GM19351 (cell line): ENCODE measurements around the gene TMEM150C.
"Not testable (repeated sequence)": the region's sequence is repeated elsewhere in the genome, so short reads cannot be mapped to it uniquely, and the experiment has no call there.

Source experiments
- ATAC-seq: cut with Tn5 transposase; IDR thresholded peaks from one replicate; pipeline ENCODE4 v1.9.1; 2021; ENCODE audit warnings: mild to moderate bottlenecking, moderate library complexity; ENCODE audit not compliant: unreplicated experiment

The TMEM150C gene

DNA sequence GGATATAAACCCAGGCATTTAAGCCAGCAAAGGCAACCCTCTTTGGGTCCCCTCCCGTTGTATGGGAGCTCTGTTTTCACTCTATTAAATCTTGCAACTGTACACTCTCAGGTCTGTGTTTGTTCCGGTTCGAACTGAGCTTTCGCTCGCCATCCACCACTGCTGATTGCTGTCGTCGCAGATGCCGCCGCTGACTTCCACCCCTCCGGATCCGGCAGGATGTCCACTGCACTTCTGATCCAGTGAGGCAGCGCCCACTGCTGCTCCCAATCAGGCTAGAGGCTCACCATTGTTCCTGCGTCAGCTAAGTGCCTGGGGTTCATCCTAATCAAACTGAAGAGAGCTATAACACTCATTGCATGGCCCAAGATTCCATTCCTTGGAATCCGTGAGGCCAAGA is 82.2 kb downstream of the TMEM150C start:
- ATAC-seq: no peak

DNA sequence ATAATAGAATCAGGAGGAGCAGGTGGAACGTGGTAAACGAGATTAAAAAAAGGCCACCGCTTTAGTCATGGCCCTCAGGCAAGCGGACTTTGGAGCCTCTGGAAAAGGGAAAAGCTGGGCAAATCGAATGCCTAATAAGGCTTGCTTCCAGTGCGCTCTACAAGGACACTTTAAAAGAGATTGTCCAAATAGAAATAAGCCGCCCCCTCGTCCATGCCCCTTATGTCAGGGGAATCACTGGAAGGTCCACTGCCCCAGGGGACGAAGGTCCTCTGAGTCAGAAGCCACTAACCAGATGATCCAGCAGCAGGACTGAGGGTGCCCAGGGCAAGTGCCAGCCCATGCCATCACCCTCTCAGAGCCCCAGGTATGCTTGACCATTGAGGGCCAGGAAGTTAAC is 84.3 kb downstream of the TMEM150C start:
- ATAC-seq: not testable (repeated sequence)

DNA sequence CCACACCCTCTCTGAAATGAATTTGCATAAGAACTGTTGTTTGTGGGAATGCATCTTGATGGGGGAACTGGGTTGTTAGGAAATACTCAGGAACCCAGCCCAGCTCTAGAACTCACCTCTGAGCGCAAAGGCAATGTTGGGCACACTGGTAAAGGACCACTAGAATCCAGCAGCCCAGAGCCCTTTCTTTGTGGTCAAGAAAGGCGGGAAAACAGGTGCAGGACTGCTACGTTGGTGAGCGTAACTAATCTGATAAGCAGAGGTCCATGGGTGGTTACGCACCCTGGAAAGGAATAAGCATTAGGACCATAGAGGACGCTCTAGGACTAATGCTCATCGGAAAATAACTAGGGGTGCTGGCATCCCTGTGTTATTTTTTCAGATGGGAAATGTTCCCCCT is 85.9 kb downstream of the TMEM150C start:
- not testable (repeated sequence) for ATAC-seq

DNA sequence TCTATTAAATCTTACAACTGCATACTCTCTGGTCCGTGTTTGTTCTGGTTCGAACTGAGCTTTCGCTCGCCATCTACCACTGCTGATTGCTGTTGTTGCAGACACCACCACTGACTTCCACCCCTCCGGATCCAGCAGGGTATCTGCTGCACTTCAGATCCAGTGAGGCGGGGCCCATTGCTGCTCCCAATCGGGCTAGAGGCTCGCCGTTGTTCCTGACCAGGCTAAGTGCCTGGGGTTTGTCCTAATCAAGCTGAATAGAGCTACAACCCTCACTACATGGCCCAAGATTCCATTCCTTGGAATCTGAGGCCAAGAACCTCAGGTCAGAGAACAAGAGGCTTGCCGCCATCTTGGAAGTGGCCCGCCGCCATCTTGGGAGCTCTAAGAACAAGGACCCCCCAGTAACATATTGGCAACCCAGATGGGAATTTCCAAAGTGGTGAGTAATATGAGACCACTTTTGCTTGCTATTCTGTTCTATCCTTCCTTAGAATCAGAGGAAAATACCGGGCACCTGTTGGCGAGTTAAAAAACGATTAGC is 88.1 kb downstream of the TMEM150C start:
- ATAC-seq: no peak

DNA sequence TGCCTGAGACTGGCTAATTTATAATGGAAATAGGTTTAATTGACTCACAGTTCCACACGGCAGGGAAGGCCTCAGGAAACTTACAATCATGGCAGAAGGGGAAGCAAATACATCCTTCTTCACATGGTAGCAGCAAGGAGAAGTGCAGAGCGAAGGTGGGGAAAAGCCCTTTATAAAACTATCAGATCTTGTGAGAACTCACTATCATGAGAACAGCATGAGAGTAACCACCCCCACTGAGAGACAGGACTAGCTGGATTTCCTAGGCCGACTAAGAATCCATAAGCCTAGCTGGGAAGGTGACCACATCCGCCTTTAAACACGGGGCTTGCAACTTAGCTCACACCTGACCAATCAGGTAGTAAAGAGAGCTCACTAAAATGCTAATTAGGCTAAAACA is 88.7 kb downstream of the TMEM150C start:
- ATAC-seq: not testable (repeated sequence)

DNA sequence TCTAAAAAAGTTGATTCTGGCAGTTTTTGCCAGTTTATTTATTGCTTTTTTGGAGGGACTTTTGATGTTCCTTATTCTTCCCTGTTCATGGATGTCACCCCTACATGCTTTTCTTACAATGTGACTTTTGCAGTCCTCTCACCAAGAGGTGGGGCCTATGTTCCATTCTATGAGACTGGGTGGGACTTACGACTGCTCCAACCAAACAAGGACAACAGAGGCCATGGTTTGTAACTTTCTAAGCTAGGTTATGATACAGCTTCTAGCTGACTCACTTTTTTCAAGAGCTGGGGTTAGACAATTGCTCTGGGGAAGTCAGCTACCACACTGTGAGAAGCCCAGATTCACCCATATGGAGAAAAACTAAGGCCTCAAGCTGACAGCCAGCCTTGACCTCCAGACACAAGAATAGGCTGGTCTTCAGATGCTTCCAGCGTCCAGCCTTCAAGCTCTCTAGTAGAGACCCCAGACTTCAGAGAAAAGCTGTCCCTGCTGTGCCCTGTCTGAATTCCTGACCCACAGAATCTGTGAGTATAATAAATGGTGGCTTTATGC is 91.9 kb downstream of the TMEM150C start:
- no peak for ATAC-seq

DNA sequence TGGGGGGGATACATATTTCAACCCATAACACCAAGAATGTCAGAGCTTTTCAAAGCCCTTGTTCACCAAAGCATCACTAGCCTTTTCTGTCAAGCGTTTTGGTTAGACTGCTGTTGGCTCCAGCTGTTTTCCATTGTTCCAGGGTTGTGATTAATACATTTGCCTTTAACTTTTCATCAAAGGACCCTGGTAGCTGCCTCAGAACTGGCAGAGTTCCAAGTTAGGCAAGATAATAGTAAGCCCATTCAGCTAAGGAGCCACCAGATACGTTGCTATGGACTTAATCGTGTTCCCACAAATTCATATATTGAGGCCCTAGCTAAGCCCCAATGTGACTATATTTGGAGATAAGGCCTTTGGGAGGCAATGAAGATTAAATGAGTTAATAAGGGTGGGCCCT is 94.3 kb downstream of the TMEM150C start:
- ATAC-seq: no peak

DNA sequence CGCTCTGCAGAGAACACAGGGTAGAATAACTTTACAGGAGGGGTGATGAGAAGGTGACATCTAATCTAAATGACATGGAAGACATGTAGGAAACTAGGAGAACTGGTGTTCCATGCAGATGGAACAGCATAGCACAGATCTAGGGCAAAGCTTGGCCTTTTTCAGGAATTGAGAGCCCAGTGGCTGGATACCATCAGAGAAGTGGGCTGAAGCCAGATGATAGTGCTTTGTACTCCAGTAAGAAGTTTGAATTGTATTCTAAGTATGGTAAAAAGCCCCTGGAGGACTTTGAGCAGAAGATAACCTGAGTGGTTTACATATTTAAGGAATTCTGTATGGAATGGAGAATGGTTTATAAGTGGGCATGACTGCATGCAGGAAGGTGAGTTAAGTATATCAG is 98.6 kb downstream of the TMEM150C start:
- no peak for ATAC-seq

DNA sequence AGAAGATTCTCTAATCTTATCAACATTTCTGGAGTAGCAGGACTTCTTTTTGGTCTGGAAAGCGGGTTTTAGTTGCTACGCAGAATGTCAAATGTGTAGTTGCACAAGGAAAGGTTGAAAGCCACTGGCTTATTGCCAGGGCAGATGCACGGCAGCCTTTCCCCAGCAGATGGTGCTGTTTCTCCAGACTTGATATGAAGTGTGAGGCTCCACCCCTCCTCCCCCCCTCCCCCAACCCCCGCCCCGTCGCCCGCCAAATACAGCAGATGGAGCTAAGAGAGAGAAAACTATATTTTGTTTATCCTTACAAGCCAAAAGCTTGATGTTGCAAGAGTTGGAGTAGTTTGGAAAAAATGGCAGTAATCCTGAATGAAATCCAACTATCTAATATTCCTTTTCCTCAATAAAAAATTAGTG is 99.4 kb downstream of the TMEM150C start:
- peak; percentile 87 for ATAC-seq

DNA sequence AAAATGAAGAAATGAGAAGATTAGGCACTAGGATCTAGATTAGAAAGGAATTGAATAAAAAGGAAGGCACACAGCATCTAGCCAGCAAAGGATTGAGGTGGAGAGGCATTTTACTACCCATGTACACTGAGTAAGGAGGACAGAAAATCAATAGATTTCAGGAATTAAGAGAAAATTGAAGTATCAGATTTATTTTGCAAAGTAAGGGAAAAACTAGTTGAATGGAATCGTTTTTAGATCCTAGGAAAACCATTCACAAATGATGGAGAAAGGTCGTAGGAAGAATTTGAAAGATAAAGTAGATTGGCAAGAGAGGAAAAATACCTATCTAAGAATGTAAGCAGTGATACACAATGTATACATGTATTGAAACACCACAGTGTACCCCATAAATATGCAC is 100.1 kb downstream of the TMEM150C start:
- ATAC-seq: no peak

DNA sequence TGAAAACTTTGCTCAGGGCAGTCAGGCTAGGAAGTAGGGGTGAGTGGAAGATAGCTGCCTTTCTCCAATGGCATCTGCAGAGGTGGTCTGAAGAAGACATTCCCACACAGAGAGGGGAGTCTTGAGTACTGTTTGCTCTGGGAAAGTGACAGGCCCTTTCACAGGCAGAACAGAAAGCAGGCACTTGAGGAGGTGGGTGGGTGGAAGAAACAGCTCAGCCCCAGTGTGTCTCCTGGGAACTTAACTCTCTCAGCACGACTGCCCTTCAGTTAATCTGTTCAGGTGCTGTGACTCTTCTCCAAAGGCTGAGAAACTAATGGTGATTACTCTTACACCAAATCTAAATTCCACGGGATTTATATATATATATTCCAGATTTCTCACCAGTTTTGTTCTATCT is 103.1 kb downstream of the TMEM150C start:
- ATAC-seq: no peak

DNA sequence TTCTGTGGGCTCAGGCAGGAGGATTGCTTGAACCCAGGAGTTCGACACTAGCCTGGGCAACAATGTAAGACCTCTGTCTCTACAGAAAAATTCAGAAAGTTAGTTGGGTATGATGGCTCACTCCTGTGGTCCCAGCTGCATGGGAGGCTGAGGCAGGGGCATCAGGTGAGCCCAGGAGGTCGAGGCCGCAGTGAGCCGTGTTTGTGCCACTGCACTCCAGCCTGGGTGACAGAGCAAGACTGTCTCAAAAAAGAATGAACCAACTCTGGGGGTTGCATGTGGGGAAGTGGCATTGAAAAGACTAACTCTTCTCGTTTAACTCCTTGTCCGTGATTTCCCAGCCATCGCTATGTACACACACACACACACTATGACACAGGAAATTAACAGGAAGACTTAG is 104.5 kb downstream of the TMEM150C start:
- no peak for ATAC-seq

DNA sequence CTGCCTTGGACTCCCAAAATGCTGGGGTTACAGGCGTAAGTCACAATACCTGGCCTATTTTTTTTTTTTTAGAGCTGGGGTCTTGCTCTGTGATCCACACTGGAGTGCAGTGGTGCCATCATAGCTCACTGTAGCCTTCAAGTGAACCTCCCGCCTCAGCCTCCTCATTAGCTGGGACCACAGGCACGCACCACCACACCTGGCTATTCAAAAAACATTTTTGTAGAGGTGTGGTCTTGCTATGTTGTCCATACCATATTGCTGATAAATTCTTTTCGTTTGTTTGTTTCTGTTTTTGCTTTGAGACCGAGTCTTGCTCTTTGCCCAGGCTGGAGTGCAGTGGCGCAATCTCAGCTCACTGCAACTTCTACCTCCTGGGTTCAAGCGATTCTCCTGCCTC is 109.8 kb downstream of the TMEM150C start:
- ATAC-seq: no peak

DNA sequence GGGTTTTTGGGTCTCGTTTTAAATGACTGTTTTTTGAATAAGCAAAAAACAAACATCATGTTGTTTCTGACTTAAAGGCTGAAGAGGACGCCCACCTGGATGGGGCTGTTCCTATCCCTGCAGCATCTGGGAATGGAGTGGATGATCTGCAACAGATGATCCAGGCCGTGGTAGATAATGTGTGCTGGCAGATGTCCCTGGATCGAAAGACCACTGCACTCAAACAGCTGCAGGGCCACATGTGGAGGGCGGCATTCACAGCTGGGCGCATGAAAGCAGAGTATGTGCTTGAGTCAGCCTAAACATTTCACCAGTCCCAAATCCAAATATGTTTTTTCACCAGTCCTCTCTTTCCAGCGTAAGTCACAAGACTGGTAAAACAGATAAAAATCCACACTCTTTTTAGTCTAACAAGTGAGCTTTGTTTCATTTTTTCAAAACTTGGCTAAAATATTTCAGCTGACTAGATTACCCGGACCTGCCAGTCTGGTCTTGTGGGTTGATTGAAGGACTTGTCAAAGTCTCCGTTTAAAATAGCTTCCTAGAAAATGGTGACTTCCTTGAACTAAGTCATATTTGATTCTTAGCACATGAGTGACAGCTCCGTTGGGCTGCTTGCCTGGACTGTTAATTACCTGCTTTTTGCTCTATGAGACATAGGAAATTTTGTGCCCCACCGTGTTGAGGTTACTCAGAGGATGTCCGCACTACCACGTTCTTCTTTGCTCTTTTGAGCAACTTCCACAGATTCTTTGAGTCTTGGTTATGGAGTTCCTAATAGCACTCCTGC is 110.6 kb downstream of the TMEM150C start:
- no peak for ATAC-seq

DNA sequence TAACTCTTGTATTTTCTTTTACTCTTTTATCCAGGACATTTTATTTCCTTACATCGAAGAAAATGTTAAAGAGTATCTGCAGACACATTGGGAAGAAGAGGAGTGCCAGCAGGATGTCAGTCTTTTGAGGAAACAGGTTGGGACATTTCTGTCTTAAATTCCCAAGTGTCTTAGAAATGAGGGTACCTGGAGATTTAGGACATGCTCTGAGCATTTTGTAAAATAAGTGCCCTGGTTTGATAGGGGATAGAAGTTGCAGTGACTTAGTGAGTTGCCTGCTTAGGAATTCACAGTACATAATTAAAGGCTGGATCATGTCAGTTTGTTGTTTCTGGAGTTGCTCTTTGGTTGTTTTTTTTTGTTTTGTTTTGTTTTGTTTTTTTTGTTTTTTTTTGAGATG is 113.9 kb downstream of the TMEM150C start:
- no peak for ATAC-seq

DNA sequence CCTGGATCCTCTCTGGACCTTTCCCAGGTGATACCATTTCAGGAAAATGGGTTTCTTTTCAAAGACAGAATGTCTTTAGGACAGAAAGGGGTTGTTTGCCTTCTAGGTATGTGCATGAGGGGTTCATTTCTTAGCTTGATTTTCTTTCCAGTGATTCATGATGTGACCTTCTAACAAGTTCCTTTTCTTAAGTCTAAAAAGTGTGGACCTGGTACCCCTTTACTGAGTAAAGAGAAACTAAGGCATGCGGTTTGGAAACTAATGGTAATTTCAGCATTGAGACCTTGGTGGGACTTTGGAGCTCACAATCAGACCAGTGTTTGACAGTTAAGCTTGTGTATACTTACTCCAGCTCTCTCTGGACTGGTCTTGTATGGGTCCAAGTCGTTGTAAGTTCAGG is 122.7 kb downstream of the TMEM150C start:
- ATAC-seq: no peak

DNA sequence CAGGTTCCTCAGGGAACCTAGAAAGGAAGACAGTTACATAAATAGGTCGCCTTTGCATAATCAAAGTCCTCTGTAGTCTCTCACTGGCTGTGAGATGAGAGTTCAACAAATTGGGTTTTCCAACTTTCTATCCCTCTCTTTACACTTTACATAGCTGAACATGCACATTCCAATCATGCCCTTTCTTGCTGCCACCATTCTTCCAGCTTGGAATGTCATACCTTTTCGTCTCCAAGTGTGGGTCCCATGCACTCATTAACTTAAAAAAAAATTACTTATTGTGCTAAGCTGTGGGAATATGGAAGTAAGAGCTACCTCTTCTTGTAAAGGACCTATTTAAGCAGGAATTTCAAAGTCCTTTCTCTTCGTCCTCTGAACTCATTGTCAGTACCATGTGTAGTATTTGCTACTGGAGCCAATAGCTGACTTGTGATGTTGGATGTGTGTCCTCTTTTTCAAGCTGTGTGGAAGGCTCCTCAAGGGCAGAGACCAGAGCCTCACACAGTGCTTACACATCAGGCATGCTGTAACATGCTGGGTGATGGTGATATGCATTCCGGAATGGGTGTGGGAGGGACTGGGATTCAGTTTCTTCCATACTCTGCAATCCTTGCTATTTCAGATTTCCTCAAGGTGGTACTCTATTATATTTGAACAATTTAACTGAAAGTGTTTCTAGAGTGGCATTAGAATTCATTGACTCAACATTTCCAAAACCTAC is 124.3 kb downstream of the TMEM150C start:
- ATAC-seq: no peak

DNA sequence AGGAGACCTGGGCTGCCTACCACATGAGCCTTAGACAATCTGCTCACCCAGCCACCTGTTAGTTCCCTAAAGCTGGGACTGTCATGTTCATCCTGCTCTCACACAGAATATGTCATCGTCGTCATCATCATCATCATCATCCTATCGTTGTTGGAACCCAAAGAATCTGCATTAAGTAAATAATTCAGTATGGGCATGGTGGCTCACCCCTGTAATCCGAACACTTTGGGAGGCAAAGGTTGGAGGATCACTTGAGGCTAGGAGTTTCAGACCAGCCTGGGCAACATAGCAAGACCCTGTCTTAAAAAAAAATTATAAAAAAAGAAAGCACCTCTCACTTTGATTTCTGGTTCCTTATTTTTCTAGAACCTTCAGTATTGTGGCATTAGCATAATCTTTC is 125.0 kb downstream of the TMEM150C start:
- no peak for ATAC-seq

DNA sequence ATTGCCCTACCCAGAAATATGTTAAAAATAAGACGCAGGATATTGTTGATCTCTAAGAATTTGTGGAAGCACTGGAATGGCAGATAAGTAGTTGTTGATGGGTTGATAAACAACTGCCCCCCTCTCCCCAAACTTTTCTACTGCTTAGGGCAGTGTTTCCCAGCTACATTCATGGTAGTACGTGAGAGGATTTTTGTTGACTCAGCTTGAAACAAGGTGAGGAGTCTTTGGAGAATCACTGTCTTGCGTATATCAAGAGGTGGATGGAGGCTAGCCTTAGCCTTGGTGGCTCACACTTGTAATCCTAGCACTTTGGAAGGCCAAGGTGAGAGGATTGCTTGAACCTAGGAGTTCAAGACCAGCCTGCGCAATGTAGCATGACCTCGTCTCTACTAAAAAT is 125.7 kb downstream of the TMEM150C start:
- no peak for ATAC-seq

DNA sequence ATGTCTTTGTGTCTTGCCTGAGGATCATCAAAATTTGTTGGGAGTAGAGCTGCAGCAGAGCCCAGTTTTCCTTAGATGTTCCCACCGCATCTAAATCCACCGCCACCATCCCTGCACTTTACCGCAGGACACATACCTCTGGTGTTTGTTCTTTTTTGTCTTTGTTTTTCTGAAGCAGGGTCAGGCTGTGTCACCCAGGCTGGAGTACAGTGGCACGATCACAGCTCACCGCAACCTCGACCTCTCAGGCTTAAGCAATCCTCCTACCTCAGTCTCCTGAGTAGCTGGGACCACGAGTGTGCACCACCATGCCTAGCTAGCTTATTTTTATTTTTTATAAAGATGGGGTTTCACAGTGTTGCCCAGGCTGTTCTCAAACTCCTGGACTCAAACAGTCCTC is 126.8 kb downstream of the TMEM150C start:
- ATAC-seq: no peak

DNA sequence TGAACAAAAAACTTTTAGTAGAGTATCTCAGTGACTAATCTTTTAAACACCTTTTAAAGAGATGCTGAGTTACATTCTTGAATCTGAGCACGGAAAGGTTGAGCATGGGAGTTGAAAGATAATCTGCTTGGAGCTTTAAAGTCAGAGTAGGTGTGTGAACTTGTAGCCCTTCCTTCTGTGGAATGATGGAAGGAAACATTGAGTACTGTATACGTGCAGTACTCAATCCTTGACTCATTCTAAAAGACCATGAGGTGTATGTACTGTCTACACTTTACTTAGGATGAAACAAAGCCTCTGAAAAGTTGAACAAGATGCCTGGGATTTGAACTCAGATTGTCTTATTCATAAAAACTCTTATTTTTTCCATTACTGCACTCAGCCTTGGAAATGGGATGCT is 128.0 kb downstream of the TMEM150C start:
- no peak for ATAC-seq
